GM23338 (cell line): Measurements from ENCODE around the gene MCM9.

Source experiments
- CREB1 ChIP-seq: fragments of 250-450 bp; sonication (Bioruptor Pico); IDR thresholded peaks from 2 replicates; pipeline ENCODE4 v1.5.0; 2020; ENCODE audit warnings: low read depth, mild to moderate bottlenecking, moderate library complexity
- EZH2 ChIP-seq: fragments of 200-600 bp; sonication (generic); IDR thresholded peaks from one replicate; pipeline ENCODE4 v1.8.0; 2017; ENCODE audit warnings: antibody characterized with exemption, mild to moderate bottlenecking, low read depth; ENCODE audit not compliant: unreplicated experiment
- EZH2phosphoT487 ChIP-seq: fragments of 200-600 bp; sonication (generic); IDR thresholded peaks from one replicate; pipeline ENCODE4 v1.8.1; 2018; ENCODE audit warnings: antibody characterized with exemption; ENCODE audit not compliant: unreplicated experiment
- JUNB ChIP-seq: IDR thresholded peaks from one replicate; pipeline ENCODE4 v1.6.1; 2016; ENCODE audit warnings: antibody characterized with exemption; ENCODE audit not compliant: unreplicated experiment
- POLR2AphosphoS5 ChIP-seq: IDR thresholded peaks from 2 replicates; pipeline ENCODE4 v1.6.1; 2016; ENCODE audit warnings: antibody characterized with exemption, low read depth
- ZNF114 ChIP-seq: fragments of 250-450 bp; sonication (Bioruptor Pico); IDR thresholded peaks from 2 replicates; pipeline ENCODE4 v1.5.0; 2020; ENCODE audit warnings: mild to moderate bottlenecking, moderate library complexity
- TF ChIP-seq, protein P1 (sequence below), 2 experiments: fragments of 200-600 bp in 1 of 2; sonication (generic) in 1 of 2; conservative IDR thresholded peaks; 2 replicates each; pipeline versions ENCODE4 v1.5.1 to v1.6.1; 2016 to 2017; ENCODE audit warnings: antibody characterized with exemption in 2 of 2, low read depth in 2 of 2, mild to moderate bottlenecking in 2 of 2, moderate library complexity in 1 of 2
- TF ChIP-seq, protein P2 (sequence below): IDR thresholded peaks from 2 replicates; pipeline ENCODE4 v1.6.1; 2016; ENCODE audit warnings: antibody characterized with exemption

DNA sequence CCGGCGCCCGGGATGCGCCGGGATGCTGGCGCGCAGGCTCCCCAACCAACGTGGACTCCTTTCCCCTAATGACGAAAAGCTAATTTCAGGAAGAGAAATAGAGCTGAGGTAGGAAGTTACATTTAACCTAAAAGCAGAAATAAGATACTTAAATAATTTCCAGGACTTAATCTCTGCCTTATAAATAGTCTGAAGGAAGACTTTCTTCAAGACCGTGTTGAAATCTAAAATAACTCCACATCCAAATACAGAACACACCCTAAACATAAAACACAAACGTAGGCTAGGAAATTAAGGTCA is 39.7 kb downstream of the MCM9 start:
- TF ChIP-seq EZH2: no peak
- TF ChIP-seq, protein P1, sequence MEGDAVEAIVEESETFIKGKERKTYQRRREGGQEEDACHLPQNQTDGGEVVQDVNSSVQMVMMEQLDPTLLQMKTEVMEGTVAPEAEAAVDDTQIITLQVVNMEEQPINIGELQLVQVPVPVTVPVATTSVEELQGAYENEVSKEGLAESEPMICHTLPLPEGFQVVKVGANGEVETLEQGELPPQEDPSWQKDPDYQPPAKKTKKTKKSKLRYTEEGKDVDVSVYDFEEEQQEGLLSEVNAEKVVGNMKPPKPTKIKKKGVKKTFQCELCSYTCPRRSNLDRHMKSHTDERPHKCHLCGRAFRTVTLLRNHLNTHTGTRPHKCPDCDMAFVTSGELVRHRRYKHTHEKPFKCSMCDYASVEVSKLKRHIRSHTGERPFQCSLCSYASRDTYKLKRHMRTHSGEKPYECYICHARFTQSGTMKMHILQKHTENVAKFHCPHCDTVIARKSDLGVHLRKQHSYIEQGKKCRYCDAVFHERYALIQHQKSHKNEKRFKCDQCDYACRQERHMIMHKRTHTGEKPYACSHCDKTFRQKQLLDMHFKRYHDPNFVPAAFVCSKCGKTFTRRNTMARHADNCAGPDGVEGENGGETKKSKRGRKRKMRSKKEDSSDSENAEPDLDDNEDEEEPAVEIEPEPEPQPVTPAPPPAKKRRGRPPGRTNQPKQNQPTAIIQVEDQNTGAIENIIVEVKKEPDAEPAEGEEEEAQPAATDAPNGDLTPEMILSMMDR (conservative IDR thresholded peaks at IDR 0.05; ENCODE audit: low read depth in 2 of 2): no peak
- TF ChIP-seq ZNF114 (CRISPR knock-in tag): no peak
- no peak for TF ChIP-seq POLR2AphosphoS5
- TF ChIP-seq, protein P2, sequence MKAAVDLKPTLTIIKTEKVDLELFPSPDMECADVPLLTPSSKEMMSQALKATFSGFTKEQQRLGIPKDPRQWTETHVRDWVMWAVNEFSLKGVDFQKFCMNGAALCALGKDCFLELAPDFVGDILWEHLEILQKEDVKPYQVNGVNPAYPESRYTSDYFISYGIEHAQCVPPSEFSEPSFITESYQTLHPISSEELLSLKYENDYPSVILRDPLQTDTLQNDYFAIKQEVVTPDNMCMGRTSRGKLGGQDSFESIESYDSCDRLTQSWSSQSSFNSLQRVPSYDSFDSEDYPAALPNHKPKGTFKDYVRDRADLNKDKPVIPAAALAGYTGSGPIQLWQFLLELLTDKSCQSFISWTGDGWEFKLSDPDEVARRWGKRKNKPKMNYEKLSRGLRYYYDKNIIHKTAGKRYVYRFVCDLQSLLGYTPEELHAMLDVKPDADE: no peak
- TF ChIP-seq CREB1 (CRISPR knock-in tag): no peak
- TF ChIP-seq EZH2phosphoT487: no peak
- no peak for TF ChIP-seq JUNB
